Right lung (tissue), 5 donors: ENCODE results near the gene WDR45B. TPM values are rescaled to one million over a fixed set of nuclear protein-coding genes. Genes with fewer than 3 reads are reported as not detected.

Source experiments
- polyA plus RNA-seq, 5 donors: library from polyadenylated mRNA; unstranded; fragments of 120-200 nt; gene quantifications; one replicate each; pipeline versions ENCODE4 v1.2.1 to v1.2.3, GENCODE V29; 2013; ENCODE audit warnings: inconsistent platforms in 1 of 5, low replicate concordance in 1 of 5; ENCODE audit not compliant: insufficient read length in 5 of 5, insufficient read depth in 1 of 5

WDR45B gene
- polyA plus RNA-seq, 5 donors: 74.0 to 95.4 (median 86.4) TPM

Other genes with a start within 250 kb of the WDR45B start
- gene HEXD, start 230.1 kb downstream of the WDR45B start, polyA plus RNA-seq: 10 to 100 TPM; 31.0 to 50.9 (median 39.1) TPM
- gene OGFOD3, start 229.9 kb downstream of the WDR45B start, polyA plus RNA-seq: 10 to 100 TPM; 18.5 to 35.4 (median 26.2) TPM
- gene CYBC1, start 197.7 kb downstream of the WDR45B start, polyA plus RNA-seq: 10 to 100 TPM; 40.8 to 54.6 (median 48.9) TPM
- gene NARF, start 189.7 kb downstream of the WDR45B start, polyA plus RNA-seq: 100 to 1,000 TPM in 3 of 5 donors, 10 to 100 TPM in 2; 91.2 to 122 (median 108) TPM
- gene FOXK2, start 128.7 kb downstream of the WDR45B start, polyA plus RNA-seq: 10 to 100 TPM; 29.2 to 41.7 (median 34.8) TPM
- gene RAB40B, start 50.3 kb upstream of the WDR45B start, polyA plus RNA-seq: 10 to 100 TPM; 15.4 to 31.9 (median 22.4) TPM
- 10 to 100 TPM; 41.8 to 56.7 (median 53.0) TPM for gene FN3KRP, start 68.3 kb upstream of the WDR45B start, polyA plus RNA-seq
- gene FN3K, start 87.2 kb upstream of the WDR45B start, polyA plus RNA-seq: 10 to 100 TPM in 4 of 5 donors, 1 to 10 TPM in 1; 9.7 to 21.7 (median 19.2) TPM
- 100 to 1,000 TPM in 3 of 5 donors, 10 to 100 TPM in 2; 87.2 to 119 (median 109) TPM for gene TBCD, start 103.6 kb upstream of the WDR45B start, polyA plus RNA-seq
- under 1 TPM; 0.34 to 0.73 (median 0.53) TPM for gene ZNF750, start 191.6 kb upstream of the WDR45B start, polyA plus RNA-seq